ENCODE data around the gene SPRY1.

SPRY1 gene

GRCh38 chr4:123404533-123404932 lies 7.9 kb downstream of the SPRY1 start:
- ChIA-PET CTCF (interaction anchor here (0.8 to 2.3 kb wide), 5 partner anchors 14 to 257 kb away, joined by 3 to 8 read pairs (median 3); no protein-coding TSS in a partner anchor), POLR2A (no interaction called here)
- no peak for TF ChIP-seq CTCF (IDR thresholded peaks at IDR 0.05; ENCODE audit: insufficient read depth, low read length, missing control alignments)
- H3K4me3 ChIP-seq (ENCODE audit: low read depth, low read length), result no peak overlapping the region
- DNase-seq (ENCODE audit: low read depth, low spot score), result no peak

- no peak overlapping the region for H3K4me3 ChIP-seq (ENCODE audit: low read depth, low read length)
Observed at GRCh38 chr4:123405267-123405865, 8.8 kb downstream of the SPRY1 start.

GRCh38 chr4:123406872-123407271 lies 10.3 kb downstream of the SPRY1 start:
- TF ChIP-seq CTCF (IDR thresholded peaks at IDR 0.05; ENCODE audit: insufficient read depth, low read length, missing control alignments), result no peak
- H3K4me3 ChIP-seq (ENCODE audit: low read depth, low read length), result no peak overlapping the region
- POLR2A ChIA-PET, result no interaction called here
- CTCF ChIA-PET, result interaction anchor here (0.6 to 1.1 kb wide), 2 partner anchors 15 to 457 kb away, joined by 3 read pairs; no protein-coding TSS in a partner anchor
- no peak for DNase-seq (ENCODE audit: low read depth, low spot score)

More at GRCh38 chr4:123405267-123405865, 8.8 kb downstream of the SPRY1 start:
- CTCF ChIA-PET, result interaction anchor here (0.8 to 2.3 kb wide), 6 partner anchors 14 to 256 kb away, joined by 3 to 8 read pairs (median 3); no protein-coding TSS in a partner anchor
- no peak for TF ChIP-seq CTCF (IDR thresholded peaks at IDR 0.05; ENCODE audit: insufficient read depth, low read length, missing control alignments)
- POLR2A ChIA-PET, result no interaction called here
- DNase-seq (ENCODE audit: low read depth, low spot score), result no peak

- CTCF ChIA-PET, result interaction anchor here (1.2 to 2.2 kb wide), 3 partner anchors 9 to 306 kb away, joined by 4 to 6 read pairs (median 4); no protein-coding TSS in a partner anchor
- H3K4me3 ChIP-seq (ENCODE audit: low read depth, low read length), result no peak overlapping the region
- DNase-seq (ENCODE audit: low read depth, low spot score), result no peak
- no peak for TF ChIP-seq CTCF (IDR thresholded peaks at IDR 0.05; ENCODE audit: insufficient read depth, low read length, missing control alignments)
- POLR2A ChIA-PET, result no interaction called here
Observed at GRCh38 chr4:123408471-123409084, 12.0 kb downstream of the SPRY1 start.

- CTCF ChIA-PET, result interaction anchor here (1.2 to 2.2 kb wide), 3 partner anchors 9 to 306 kb away, joined by 4 to 6 read pairs (median 4); no protein-coding TSS in a partner anchor
- POLR2A ChIA-PET, result no interaction called here
- no peak for TF ChIP-seq CTCF (IDR thresholded peaks at IDR 0.05; ENCODE audit: insufficient read depth, low read length, missing control alignments)
- no peak overlapping the region for H3K4me3 ChIP-seq (ENCODE audit: low read depth, low read length)
- DNase-seq (ENCODE audit: low read depth, low spot score), result no peak
Observed at GRCh38 chr4:123409334-123409733, 12.7 kb downstream of the SPRY1 start.

- TF ChIP-seq CTCF (IDR thresholded peaks at IDR 0.05; ENCODE audit: insufficient read depth, low read length, missing control alignments), result no peak
- DNase-seq (ENCODE audit: low read depth, low spot score), result no peak
- H3K4me3 ChIP-seq (ENCODE audit: low read depth, low read length), result no peak overlapping the region
- POLR2A ChIA-PET, result no interaction called here
- CTCF ChIA-PET, result interaction anchor here (1.4 kb wide), 1 partner anchor 12 kb away, joined by 3 read pairs; no protein-coding TSS in a partner anchor
Observed at GRCh38 chr4:123411514-123411913, 14.9 kb downstream of the SPRY1 start.
